HG03060 (cell line): ENCODE data around the gene RBM10.

Source experiments
- ATAC-seq: cut with Tn5 transposase; IDR thresholded peaks from one replicate; pipeline ENCODE4 v1.9.1; 2021; ENCODE audit warnings: low read depth, moderate number of reproducible peaks; ENCODE audit not compliant: unreplicated experiment

RBM10 gene

GRCh38 chrX:47214435-47215077 is 69.5 kb downstream of the RBM10 start:
- ATAC-seq = no peak

DNA sequence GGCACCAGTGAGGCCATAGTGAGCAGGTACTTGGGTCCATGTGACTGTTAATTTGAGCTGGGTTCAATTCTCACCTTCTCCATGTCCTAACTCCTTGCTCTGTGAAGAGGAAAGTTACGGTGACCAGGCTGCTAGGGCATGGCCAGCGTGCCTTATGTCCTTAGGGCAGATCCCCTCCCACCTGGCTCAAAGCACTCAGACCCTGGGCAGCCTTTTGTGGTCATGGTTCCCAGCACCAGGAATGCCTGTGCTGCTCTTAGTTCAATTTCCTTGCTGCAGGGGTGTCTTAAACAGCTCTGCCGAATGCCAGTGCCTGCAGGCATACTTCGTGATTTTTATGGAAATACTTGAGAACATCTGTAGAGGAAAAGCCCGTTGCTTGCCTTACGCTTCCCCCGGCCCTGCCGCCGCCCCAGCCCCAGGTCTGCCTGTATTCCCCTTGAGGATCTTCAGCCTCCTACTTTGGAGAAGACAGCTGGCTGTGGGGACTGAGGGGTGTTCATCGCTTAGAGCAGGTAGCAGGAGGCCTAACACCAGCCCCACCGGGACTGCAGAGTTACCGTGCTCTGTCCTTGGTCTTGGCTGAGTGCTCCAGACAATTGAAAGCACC is 70.4 kb downstream of the RBM10 start:
- ATAC-seq = no peak

- ATAC-seq = no peak
Observed at GRCh38 chrX:47216393-47216925, 71.4 kb downstream of the RBM10 start.

DNA sequence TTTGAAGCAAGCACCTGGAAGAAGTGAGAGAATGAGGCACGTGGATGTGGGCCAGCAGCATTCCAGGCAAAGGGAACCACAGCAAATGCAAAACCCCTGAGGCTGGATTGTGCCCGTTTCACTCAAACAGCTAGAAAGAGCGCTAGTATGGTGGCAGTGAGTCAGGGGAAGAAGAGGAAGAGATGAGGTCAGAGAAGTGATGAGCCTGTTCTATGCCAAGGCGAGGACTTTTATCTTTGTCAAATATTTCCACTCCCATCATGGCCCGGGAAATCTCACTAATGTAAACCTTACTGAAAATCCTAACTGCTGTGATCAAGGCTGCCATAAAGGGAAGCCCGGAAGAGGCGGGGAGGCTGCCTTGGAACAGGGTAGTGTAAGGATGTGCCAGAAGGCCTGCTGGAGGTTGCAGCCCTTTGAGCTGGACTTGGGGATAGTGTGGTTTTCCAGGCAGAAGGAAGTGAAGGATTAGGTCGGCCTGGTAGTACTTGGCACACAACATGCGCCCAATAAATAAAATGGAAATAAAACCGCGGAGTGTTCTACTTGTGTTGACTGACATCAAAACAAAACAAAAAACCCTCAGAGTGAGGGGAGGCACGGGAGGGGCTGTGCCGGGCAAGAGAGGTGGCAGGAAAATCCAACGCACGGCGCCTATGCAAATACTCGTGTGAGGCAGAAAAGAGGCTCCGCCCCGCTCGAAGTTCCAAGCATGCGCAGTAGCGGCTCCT is 72.3 kb downstream of the RBM10 start:
- no peak for ATAC-seq

- peak; percentile 83 for ATAC-seq
Observed at GRCh38 chrX:47217852-47218279, 72.8 kb downstream of the RBM10 start.

GRCh38 chrX:47218280-47218919 is 73.4 kb downstream of the RBM10 start, which contains the start of gene CDK16:
CDK16 (plus strand) TSS chrX:47218681; CDS start chrX:47223558, 4,877 bp downstream.
- ATAC-seq = peak; percentile 23

DNA sequence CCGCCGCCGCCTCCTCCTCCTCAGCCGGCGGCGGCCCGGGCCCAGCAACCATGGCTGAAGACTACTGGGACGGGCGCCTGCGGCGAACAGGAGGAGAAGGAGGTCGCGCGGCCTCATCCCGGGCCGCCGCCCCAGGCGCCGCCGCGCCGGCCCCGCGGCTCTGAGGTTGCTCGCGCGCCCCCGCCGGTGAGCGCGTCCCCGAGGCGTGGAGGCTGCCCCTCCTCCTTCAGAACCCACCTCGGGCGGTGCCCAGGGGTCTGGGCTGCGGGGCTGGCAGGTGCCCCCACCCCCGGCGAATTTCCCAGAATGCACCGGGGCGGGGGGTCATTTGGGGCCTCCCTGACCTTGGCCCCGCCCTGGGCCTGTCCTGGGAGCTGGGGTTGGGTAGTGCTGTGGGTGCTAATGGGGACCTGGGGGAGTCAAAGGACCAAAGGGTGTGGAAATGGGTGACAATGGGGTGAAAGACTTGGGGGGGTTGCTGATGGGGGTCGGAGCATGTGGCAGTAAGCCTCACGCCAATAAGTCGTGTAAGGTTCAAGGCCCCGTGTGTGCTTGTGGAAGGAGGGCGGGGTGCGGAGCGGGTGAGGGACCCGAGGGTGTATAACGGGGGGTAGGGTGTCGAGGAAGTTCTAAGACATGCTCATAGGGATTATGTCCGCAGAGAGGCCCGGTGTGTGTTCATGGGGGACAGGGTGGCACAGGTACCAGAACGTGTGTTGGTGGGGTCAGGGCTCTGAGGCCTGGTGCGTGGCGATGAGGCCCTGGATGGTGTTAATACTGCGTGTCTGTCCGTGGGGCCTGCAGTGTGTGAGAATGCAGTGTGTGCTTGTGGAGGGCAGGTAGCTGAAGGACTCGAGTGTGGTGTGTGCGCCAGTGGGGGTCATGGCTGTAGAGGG is 74.1 kb downstream of the RBM10 start:
- ATAC-seq = no peak

DNA sequence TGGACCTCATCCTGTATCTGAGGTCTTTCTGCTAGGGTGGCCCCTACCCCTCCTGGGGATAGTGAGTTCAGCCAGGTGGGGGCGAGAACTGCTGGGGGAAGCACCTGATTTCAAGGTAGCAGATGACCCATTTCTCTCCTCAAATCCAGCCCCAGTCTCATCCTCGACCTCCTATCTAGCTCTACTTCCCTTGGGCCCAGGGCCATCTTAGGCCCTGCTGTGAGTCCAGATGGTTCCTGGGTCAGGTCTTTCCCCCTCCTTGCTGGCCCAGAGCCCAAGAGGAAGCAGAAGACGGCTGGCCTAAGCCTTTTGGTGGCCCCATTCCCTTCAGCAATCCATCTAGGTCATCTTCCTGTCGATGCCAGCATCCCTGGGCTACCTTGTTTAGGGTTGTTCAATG is 76.7 kb downstream of the RBM10 start:
- no peak for ATAC-seq

DNA sequence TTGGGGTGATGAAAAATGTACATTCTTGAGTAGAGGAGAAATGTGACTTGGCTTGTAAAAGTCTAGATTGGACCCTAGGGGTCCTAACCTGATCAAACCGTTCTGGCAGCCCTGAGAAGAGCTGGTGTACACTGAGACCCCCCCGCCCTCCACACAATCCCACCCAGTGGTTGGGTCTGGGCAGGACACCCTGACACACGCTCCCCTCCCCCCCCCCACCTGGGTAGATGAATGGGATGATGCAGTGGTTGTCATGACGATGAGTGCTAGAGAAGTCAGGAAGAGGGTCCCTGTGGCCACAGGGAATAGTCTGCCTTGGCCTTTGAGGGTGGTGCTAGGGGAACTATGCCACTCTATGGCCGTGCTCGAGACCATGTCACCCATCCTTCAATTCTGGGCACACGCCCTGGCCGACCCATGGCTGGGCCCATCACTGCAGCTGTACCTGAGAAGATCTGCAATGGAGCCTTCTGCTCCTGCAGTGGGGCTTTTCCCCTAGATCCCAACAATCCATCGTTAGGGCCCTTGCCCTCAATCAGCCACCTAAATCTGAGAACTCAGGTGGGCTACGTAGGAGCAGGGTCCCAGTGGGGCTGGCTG is 77.8 kb downstream of the RBM10 start:
- ATAC-seq = no peak

GRCh38 chrX:47223476-47224250 is 78.6 kb downstream of the RBM10 start:
- ATAC-seq = no peak

- ATAC-seq = no peak
Observed at GRCh38 chrX:47224266-47224895, 79.4 kb downstream of the RBM10 start.

DNA sequence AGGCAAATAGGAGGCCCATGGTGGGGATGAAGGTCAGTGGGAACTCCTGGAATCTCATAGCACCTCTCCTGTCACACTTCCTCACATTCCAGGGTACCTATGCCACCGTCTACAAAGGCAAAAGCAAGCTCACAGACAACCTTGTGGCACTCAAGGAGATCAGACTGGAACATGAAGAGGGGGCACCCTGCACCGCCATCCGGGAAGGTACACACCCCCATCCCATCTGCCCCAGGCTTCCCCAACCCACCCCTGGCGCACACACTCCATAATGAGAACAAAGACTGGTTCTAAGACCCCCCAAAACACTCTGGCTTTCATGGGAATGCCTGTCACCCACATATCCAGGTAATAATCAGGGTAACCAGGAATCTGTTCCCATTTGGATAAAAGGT is 79.9 kb downstream of the RBM10 start:
- ATAC-seq = no peak

DNA sequence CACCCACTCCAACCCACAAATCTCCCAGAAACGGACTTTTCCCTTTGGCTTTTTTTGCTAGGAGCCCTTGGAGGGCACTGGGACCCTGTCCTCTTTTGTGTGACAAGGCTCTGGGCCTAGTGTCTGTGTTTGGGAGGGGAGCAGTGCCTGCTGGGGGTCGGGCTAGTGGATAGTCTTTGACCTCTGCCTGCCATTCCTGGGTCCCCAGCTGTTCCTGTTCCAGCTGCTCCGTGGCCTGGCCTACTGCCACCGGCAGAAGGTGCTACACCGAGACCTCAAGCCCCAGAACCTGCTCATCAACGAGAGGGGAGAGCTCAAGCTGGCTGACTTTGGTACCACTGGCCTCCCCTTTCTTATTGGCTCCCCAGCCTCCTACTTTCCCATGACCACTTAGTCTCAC is 81.0 kb downstream of the RBM10 start:
- no peak for ATAC-seq

DNA sequence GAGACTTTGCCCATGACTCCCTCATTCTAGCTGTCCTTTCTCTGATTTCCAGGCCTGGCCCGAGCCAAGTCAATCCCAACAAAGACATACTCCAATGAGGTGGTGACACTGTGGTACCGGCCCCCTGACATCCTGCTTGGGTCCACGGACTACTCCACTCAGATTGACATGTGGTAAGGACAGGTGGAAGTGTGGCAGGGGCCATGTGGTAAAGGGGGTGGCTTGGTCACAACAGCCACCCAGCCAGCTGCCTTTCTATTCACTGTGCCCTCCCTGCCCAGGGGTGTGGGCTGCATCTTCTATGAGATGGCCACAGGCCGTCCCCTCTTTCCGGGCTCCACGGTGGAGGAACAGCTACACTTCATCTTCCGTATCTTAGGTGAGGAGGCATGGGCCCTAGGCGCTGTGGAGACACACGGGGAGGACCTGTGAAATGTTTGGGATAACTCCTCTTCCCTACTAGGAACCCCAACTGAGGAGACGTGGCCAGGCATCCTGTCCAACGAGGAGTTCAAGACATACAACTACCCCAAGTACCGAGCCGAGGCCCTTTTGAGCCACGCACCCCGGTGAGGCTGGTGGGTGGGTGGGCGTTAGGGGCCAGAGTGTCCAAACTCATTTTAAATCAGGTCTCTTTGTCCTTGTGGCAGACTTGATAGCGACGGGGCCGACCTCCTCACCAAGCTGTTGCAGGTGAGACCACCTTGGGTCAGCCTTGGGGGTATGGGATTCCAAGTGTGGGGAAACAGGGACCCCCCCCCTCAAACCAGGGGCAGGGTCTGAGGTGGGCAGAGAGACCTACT is 81.7 kb downstream of the RBM10 start:
- ATAC-seq = no peak

- ATAC-seq = no peak
Observed at GRCh38 chrX:47227334-47227583, 82.2 kb downstream of the RBM10 start.

GRCh38 chrX:47228550-47229270 is 83.7 kb downstream of the RBM10 start:
- ATAC-seq = no peak

DNA sequence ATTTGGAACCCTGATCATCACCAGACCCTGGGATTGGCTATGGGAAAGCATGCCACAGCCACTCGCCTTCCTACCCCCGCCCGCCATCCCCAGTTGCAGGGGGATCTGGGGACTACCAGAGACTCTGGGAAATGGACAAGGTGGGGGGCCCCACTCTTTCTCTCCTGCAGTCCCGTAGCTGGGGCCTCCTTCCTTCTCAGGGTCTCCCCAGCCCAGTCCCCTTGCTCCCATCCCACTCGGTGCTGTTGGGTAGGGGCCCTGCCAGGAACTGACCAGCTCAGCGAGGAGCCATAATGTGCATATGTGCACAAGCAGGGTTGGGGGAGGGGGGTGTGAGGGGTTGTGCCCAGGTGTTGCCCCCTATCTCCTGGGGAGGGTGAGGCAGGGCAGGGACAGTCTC is 84.4 kb downstream of the RBM10 start:
- no peak for ATAC-seq
